Fibroblast of lung (primary cell): ENCODE measurements around the gene SNRPA1.

Experiments used
- EZH2 ChIP-seq: IDR thresholded peaks from 2 replicates; pipeline ENCODE4 v1.5.1; 2012; ENCODE audit warnings: low read length, control low read depth, mild to moderate bottlenecking; ENCODE audit errors: missing control alignments
- TF ChIP-seq, protein P1 (sequence below), 2 donors: IDR thresholded peaks in 1 of 2; conservative IDR thresholded peaks in 1 of 2; 1 replicate in 1 of 2; 2 replicates in 1 of 2; pipeline ENCODE4 v1.5.1; 2011 to 2012; ENCODE audit warnings: low read length in 2 of 2, control low read depth in 1 of 2, inconsistent platforms in 1 of 2, low read depth in 1 of 2, mild to moderate bottlenecking in 1 of 2

DNA sequence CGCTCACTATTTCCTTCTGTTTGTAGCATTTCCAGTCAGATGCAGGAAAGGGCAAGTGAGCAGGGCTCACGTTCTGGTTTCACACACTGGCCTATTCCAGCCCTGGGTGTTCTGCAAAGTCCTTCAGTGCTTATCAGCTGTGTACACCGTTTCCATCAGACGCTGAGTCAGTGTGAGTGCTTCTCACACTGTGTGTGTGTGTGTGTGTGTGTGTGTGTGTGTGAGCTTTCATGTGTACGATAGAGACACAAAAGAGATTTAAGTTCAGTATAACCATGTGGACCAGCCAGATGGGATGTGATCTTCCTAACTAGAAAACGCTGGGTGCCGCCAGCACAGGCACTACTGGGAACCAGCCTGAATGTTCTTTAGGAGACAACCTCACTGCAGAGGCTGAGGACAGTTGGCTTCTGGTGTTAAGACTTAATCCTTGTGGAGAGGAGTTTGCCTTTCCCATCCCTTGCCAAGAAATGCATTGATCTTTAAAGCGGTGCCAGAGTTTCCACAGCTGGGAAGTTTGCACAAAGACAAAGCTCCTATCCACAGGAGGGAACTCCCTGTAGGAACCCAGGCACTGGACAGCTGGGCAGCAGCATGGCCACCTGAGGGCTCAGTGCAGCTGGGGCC is 39.3 kb downstream of the SNRPA1 start:
- no peak for TF ChIP-seq EZH2
- TF ChIP-seq, protein P1, sequence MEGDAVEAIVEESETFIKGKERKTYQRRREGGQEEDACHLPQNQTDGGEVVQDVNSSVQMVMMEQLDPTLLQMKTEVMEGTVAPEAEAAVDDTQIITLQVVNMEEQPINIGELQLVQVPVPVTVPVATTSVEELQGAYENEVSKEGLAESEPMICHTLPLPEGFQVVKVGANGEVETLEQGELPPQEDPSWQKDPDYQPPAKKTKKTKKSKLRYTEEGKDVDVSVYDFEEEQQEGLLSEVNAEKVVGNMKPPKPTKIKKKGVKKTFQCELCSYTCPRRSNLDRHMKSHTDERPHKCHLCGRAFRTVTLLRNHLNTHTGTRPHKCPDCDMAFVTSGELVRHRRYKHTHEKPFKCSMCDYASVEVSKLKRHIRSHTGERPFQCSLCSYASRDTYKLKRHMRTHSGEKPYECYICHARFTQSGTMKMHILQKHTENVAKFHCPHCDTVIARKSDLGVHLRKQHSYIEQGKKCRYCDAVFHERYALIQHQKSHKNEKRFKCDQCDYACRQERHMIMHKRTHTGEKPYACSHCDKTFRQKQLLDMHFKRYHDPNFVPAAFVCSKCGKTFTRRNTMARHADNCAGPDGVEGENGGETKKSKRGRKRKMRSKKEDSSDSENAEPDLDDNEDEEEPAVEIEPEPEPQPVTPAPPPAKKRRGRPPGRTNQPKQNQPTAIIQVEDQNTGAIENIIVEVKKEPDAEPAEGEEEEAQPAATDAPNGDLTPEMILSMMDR (conservative IDR thresholded peaks at IDR 0.05 in 1 of 2, IDR thresholded peaks at IDR 0.05 in 1 of 2; ENCODE audit: low read depth in 1 of 2, low read length in 2 of 2): no peak
